HEK293T (cell line): ENCODE data around the gene SLC5A2.

Experiments
- ARNT ChIP-seq: fragments of 450-650 bp; IDR thresholded peaks from 2 replicates; pipeline ENCODE4 v1.6.1; 2017; ENCODE audit warnings: mild to moderate bottlenecking
- BHLHE40 ChIP-seq: fragments of 450-650 bp; IDR thresholded peaks from 2 replicates; pipeline ENCODE4 v1.6.1; 2016; ENCODE audit warnings: mild to moderate bottlenecking, moderate library complexity, borderline replicate concordance
- CTBP1 ChIP-seq: fragments of 450-650 bp; IDR thresholded peaks from 2 replicates; pipeline ENCODE4 v1.6.1; 2016; ENCODE audit warnings: borderline replicate concordance
- FOXK2 ChIP-seq: fragments of 450-650 bp; IDR thresholded peaks from 2 replicates; pipeline ENCODE4 v1.6.1; 2016; ENCODE audit warnings: mild to moderate bottlenecking
- FOXM1 ChIP-seq: fragments of 450-650 bp; IDR thresholded peaks from 2 replicates; pipeline ENCODE4 v1.6.1; 2017; ENCODE audit warnings: mild to moderate bottlenecking, borderline replicate concordance
- HDGF ChIP-seq: fragments of 450-650 bp; IDR thresholded peaks from 2 replicates; pipeline ENCODE4 v1.6.1; 2017; ENCODE audit warnings: antibody characterized with exemption, borderline replicate concordance
- NFRKB ChIP-seq: fragments of 450-650 bp; IDR thresholded peaks from 2 replicates; pipeline ENCODE4 v1.6.1; 2016; ENCODE audit warnings: mild to moderate bottlenecking, moderate library complexity
- SP1 ChIP-seq: fragments of 450-650 bp; IDR thresholded peaks from 2 replicates; pipeline ENCODE4 v1.6.1; 2017
- ZNF384 ChIP-seq: fragments of 450-650 bp; IDR thresholded peaks from 2 replicates; pipeline ENCODE4 v1.6.1; 2016

- TF ChIP-seq ARNT (no peak), SP1 (no peak), BHLHE40 (no peak), FOXK2 (no peak), NFRKB (no peak), FOXM1 (no peak), HDGF (no peak), CTBP1 (no peak), ZNF384 (no peak)
These were observed 42.3 kb upstream of the SLC5A2 start for GRCh38 chr16:31440516-31441184.
